Measurements from ENCODE around the gene ZMYND10.

DNA sequence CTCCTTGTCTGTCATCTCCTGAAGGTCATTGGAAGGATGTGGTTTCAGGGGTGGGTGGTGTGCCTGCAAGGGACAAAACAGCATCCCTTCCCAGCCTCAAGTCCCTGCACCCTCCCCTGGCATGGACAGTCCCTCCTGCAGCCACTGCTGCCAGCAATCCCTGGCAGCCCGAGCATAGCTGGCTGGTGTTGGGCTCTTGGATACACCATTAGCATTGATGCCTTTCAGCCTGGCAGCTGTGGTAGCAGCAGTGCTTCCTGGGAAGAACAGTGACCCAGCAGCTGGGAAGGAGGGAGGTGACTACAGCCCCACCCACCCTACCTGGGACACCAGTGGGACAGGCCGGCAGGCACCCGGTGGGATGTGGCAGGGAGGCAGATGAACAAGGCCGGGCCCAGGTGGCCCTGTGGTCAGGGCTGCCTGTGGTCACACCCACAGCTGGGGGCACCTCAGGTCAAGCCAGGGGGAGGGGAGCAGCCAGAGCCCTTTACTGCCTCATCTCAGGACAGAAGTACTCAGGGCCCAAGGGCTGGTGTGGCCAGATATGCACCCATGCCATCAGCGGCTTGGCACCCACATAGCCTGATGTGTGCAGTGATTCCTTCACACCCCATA lies 46.7 kb upstream of the ZMYND10 start:
- TF ChIP-seq, protein P1, sequence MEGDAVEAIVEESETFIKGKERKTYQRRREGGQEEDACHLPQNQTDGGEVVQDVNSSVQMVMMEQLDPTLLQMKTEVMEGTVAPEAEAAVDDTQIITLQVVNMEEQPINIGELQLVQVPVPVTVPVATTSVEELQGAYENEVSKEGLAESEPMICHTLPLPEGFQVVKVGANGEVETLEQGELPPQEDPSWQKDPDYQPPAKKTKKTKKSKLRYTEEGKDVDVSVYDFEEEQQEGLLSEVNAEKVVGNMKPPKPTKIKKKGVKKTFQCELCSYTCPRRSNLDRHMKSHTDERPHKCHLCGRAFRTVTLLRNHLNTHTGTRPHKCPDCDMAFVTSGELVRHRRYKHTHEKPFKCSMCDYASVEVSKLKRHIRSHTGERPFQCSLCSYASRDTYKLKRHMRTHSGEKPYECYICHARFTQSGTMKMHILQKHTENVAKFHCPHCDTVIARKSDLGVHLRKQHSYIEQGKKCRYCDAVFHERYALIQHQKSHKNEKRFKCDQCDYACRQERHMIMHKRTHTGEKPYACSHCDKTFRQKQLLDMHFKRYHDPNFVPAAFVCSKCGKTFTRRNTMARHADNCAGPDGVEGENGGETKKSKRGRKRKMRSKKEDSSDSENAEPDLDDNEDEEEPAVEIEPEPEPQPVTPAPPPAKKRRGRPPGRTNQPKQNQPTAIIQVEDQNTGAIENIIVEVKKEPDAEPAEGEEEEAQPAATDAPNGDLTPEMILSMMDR (conservative IDR thresholded peaks at IDR 0.05; ENCODE audit: low read depth in 2 of 2): no peak
- TF ChIP-seq EZH2 (IDR thresholded peaks at IDR 0.05; ENCODE audit: low read depth, unreplicated experiment): no peak
- TF ChIP-seq POLR2AphosphoS5 (IDR thresholded peaks at IDR 0.05; ENCODE audit: low read depth): no peak

All from GM23338 (cell line).